Stimulated activated CD4-positive, alpha-beta T cell treated with anti-CD3 and anti-CD28 coated beads, Interleukin-4, amount 100 ng/mL, for 4 hours (primary cell): ENCODE results near the gene HSD11B2.
A peak's percentile ranks its signal among the peaks of the same experiment; 100 is the strongest.

ENCODE experiments used
- DNase-seq, 2 experiments: peaks; one replicate each; pipeline ENCODE4 v3.0.0-alpha.2; 2020

HSD11B2 gene

GRCh38 chr16:67436640-67437193, 5.8 kb downstream of the HSD11B2 start:
- no peak for DNase-seq

- DNase-seq: no peak
Observed at GRCh38 chr16:67437513-67437912, 6.6 kb downstream of the HSD11B2 start.

GRCh38 chr16:67438098-67438791, 7.3 kb downstream of the HSD11B2 start:
- DNase-seq: no peak

GRCh38 chr16:67438824-67439393, 8.0 kb downstream of the HSD11B2 start:
- DNase-seq: no peak

- no peak for DNase-seq
Observed at GRCh38 chr16:67441271-67441753, 10.4 kb downstream of the HSD11B2 start.

- no peak for DNase-seq
Observed at GRCh38 chr16:67441907-67442306, 11.0 kb downstream of the HSD11B2 start.

GRCh38 chr16:67442581-67443255, 11.8 kb downstream of the HSD11B2 start:
- DNase-seq: no peak

- DNase-seq: no peak
Observed at GRCh38 chr16:67443265-67443664, 12.3 kb downstream of the HSD11B2 start.

GRCh38 chr16:67444259-67445125, 13.6 kb downstream of the HSD11B2 start:
- no peak for DNase-seq

GRCh38 chr16:67445126-67445426, 14.2 kb downstream of the HSD11B2 start:
- DNase-seq: no peak

GRCh38 chr16:67445441-67445912, 14.6 kb downstream of the HSD11B2 start:
- no peak for DNase-seq

- DNase-seq: no peak
Observed at GRCh38 chr16:67445913-67446907, 15.3 kb downstream of the HSD11B2 start.

GRCh38 chr16:67446968-67447507, 16.1 kb downstream of the HSD11B2 start:
- DNase-seq: no peak

- peak; percentile 36 to 65 for DNase-seq
Observed at GRCh38 chr16:67447508-67448076, 16.7 kb downstream of the HSD11B2 start.

- DNase-seq: no peak
Observed at GRCh38 chr16:67448580-67448979, 17.7 kb downstream of the HSD11B2 start.

- DNase-seq: no peak
Observed at GRCh38 chr16:67449336-67449735, 18.4 kb downstream of the HSD11B2 start.

GRCh38 chr16:67449739-67450138, 18.8 kb downstream of the HSD11B2 start:
- no peak for DNase-seq

GRCh38 chr16:67451061-67451703, 20.3 kb downstream of the HSD11B2 start:
- no peak for DNase-seq

GRCh38 chr16:67451704-67452435, 20.9 kb downstream of the HSD11B2 start:
- DNase-seq: no peak

- DNase-seq: no peak
Observed at GRCh38 chr16:67454104-67454503, 23.2 kb downstream of the HSD11B2 start.
